Femur (tissue), 1 donor: ENCODE results near the gene CLINT1.
"Not testable (repeated sequence)": the region's sequence is repeated elsewhere in the genome, so short reads cannot be mapped to it uniquely, and the experiment has no call there.

Experiments
- DNase-seq: peaks from one replicate; pipeline ENCODE4 v3.0.0-alpha.2; 2017

The CLINT1 gene

GRCh38 chr5:157858527-157859226 is at the start of gene CLINT1:
CLINT1 (minus strand) TSS chr5:157859145; CDS start chr5:157858970, 175 bp downstream.
- DNase-seq: peak; percentile 95

GRCh38 chr5:157908459-157908858 is 49.5 kb upstream of the CLINT1 start:
- no peak for DNase-seq

- no peak for DNase-seq
These were observed 48.5 kb upstream of the CLINT1 start for GRCh38 chr5:157907479-157907878.

GRCh38 chr5:157903117-157903450 is 44.1 kb upstream of the CLINT1 start:
- no peak for DNase-seq

- no peak for DNase-seq
These were observed 43.6 kb upstream of the CLINT1 start for GRCh38 chr5:157902449-157903116.

GRCh38 chr5:157900644-157901043 is 41.7 kb upstream of the CLINT1 start:
- DNase-seq: no peak

- no peak for DNase-seq
These were observed 34.7 kb upstream of the CLINT1 start for GRCh38 chr5:157893611-157894010.

- no peak for DNase-seq
These were observed 34.0 kb upstream of the CLINT1 start for GRCh38 chr5:157892974-157893373.

- DNase-seq: no peak
These were observed 32.1 kb upstream of the CLINT1 start for GRCh38 chr5:157890836-157891597.

GRCh38 chr5:157888814-157889532 is 30.0 kb upstream of the CLINT1 start:
- no peak for DNase-seq

GRCh38 chr5:157886796-157887380 is 27.9 kb upstream of the CLINT1 start:
- DNase-seq: no peak

- DNase-seq: not testable (repeated sequence)
These were observed 26.1 kb upstream of the CLINT1 start for GRCh38 chr5:157885051-157885450.

- not testable (repeated sequence) for DNase-seq
These were observed 22.6 kb upstream of the CLINT1 start for GRCh38 chr5:157881498-157881897.

- no peak for DNase-seq
These were observed 18.9 kb upstream of the CLINT1 start for GRCh38 chr5:157877821-157878220.

- DNase-seq: no peak
These were observed 15.9 kb upstream of the CLINT1 start for GRCh38 chr5:157874861-157875260.

- no peak for DNase-seq
These were observed 12.2 kb upstream of the CLINT1 start for GRCh38 chr5:157870837-157871834.

GRCh38 chr5:157867751-157868387 is 8.9 kb upstream of the CLINT1 start:
- no peak for DNase-seq

- DNase-seq: no peak
These were observed 7.6 kb upstream of the CLINT1 start for GRCh38 chr5:157866536-157866935.

GRCh38 chr5:157865781-157866180 is 6.8 kb upstream of the CLINT1 start:
- DNase-seq: no peak

GRCh38 chr5:157864067-157864466 is 5.1 kb upstream of the CLINT1 start:
- no peak for DNase-seq
